ENCODE data around the gene MICAL1.

MICAL1 gene

DNA sequence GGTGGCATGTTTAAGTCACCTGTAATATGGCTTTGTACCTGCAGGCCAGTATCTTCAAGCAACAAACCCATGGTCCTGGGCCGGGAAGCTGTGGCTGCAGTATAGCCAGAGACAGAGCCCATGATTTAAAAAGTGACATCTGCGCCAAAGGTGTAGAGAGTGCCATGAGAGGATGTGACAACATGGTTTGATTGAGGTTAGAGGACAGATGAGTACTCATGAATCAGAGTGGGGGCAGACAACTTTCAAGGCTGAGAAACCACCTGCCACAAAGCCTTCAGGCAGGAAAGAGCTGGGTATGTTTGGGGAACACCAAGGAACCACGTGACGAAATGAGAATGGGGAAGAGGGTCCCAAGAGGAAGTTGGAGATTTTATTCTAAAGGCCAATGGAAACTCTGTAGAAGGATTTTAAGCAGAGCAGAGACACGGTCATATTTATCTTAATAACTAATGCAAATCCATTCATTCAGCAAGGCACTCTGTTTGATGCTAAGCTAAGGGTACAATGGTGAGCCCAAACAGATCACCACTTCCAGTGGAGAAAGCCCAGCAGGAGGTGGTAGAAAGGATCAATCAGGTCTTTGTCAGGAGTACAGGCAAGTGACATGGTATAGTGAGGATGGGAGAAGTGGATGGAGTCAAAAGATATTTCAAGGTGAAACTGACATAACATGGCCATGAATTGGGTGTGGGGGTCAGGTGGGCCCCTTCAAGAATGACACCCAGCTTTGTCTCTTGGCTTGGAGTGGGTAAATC, 3.4 kb upstream of the MICAL1 start:
- Histone ChIP-seq H3K27me3 (ENCODE audit: insufficient read depth, low read depth) (no peaks in the 10 kb centered on the region), H3K9ac (no peak overlapping the region; the same call in 1 of the 2 replicates), H3K4me3 (IDR thresholded peaks at IDR 0.05; ENCODE audit: insufficient read depth, low read depth, low read length) (no peak overlapping the region), H3K27ac (peak overlapping the region; percentile 43), H2AFZ (ENCODE audit: low read depth) (no peak overlapping the region), H3K79me2 (ENCODE audit: insufficient read depth, low read depth) (no peaks in the 10 kb centered on the region), H3K36me3 (ENCODE audit: insufficient read depth) (no peaks in the 10 kb centered on the region), H4K20me1 (ENCODE audit: insufficient read depth) (no peaks in the 10 kb centered on the region), H3K4me2 (peak overlapping the region; percentile 42; the same call in 1 of the 2 replicates), H3K4me1 (ENCODE audit: low read depth, poor library complexity, severe bottlenecking) (peaks cover 49% of the 10 kb centered on the region)
- TF ChIP-seq, protein P1, sequence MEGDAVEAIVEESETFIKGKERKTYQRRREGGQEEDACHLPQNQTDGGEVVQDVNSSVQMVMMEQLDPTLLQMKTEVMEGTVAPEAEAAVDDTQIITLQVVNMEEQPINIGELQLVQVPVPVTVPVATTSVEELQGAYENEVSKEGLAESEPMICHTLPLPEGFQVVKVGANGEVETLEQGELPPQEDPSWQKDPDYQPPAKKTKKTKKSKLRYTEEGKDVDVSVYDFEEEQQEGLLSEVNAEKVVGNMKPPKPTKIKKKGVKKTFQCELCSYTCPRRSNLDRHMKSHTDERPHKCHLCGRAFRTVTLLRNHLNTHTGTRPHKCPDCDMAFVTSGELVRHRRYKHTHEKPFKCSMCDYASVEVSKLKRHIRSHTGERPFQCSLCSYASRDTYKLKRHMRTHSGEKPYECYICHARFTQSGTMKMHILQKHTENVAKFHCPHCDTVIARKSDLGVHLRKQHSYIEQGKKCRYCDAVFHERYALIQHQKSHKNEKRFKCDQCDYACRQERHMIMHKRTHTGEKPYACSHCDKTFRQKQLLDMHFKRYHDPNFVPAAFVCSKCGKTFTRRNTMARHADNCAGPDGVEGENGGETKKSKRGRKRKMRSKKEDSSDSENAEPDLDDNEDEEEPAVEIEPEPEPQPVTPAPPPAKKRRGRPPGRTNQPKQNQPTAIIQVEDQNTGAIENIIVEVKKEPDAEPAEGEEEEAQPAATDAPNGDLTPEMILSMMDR (conservative IDR thresholded peaks at IDR 0.05; ENCODE audit: low read depth, low read length): no peak

- no peak overlapping the region for H3K4me3 ChIP-seq (IDR thresholded peaks at IDR 0.05; ENCODE audit: insufficient read depth, low read depth, low read length)
- TF ChIP-seq, protein P1 (conservative IDR thresholded peaks at IDR 0.05; ENCODE audit: low read depth, low read length): no peak
- H3K4me1 ChIP-seq (ENCODE audit: low read depth, poor library complexity, severe bottlenecking): peaks cover 48% of the 10 kb centered on the region
- H3K9ac ChIP-seq: no peak overlapping the region
- H3K36me3 ChIP-seq (ENCODE audit: insufficient read depth): no peaks in the 10 kb centered on the region
- H3K4me2 ChIP-seq: no peak overlapping the region
- no peaks in the 10 kb centered on the region for H3K27me3 ChIP-seq (ENCODE audit: insufficient read depth, low read depth)
- no peak overlapping the region for H2AFZ ChIP-seq (ENCODE audit: low read depth)
- H3K27ac ChIP-seq: no peak overlapping the region
- no peaks in the 10 kb centered on the region for H4K20me1 ChIP-seq (ENCODE audit: insufficient read depth)
- H3K79me2 ChIP-seq (ENCODE audit: insufficient read depth, low read depth): no peaks in the 10 kb centered on the region
These were observed 2.0 kb upstream of the MICAL1 start for GRCh38 chr6:109457562-109457996.

DNA sequence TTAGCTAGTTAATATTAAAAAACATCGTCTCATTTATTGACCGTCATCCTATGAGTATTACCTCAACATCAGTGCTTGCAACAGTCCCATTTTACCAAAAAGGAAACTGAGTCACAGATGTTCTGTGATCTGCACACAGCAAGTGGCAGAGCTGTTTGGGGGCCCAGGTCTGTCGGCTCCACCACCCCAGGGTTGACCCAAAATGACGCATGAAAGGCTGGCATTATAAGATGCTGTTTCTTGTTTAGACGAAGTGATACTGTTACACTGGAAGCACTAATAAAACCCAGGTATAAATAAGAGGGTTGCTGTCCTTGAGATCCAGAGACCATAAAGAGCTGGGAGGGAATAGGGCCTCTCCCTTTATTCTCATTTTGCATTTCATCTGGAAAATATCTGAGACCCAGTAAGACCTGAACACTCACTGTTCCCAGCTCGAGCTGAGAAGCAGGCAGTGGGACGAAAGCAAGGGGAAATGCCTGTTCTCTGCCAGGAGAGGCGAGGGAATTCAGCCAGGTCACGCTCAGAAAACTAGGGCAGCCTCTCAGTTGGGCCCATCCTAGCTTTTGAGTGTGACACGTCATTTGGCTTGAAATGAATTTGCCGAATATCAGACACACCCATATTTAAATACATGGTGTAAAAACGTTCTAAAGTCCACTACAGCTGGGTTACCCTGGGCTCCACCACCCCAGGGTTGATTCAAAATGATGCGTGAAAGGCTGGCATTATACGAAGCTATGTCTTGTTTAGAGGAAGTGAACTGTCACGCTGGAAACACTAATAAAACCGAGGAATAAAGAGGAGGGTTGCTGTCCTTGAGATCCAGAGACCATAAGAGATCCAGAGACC, 1.4 kb upstream of the MICAL1 start:
- H4K20me1 ChIP-seq (ENCODE audit: insufficient read depth): no peaks in the 10 kb centered on the region
- no peaks in the 10 kb centered on the region for H3K79me2 ChIP-seq (ENCODE audit: insufficient read depth, low read depth)
- H2AFZ ChIP-seq (ENCODE audit: low read depth): no peak overlapping the region
- no peak overlapping the region for H3K4me3 ChIP-seq (IDR thresholded peaks at IDR 0.05; ENCODE audit: insufficient read depth, low read depth, low read length)
- TF ChIP-seq, protein P1 (conservative IDR thresholded peaks at IDR 0.05; ENCODE audit: low read depth, low read length): no peak
- no peak overlapping the region for H3K27ac ChIP-seq
- H3K9ac ChIP-seq: no peak overlapping the region
- no peaks in the 10 kb centered on the region for H3K36me3 ChIP-seq (ENCODE audit: insufficient read depth)
- H3K27me3 ChIP-seq (ENCODE audit: insufficient read depth, low read depth): no peaks in the 10 kb centered on the region
- H3K4me2 ChIP-seq: peak overlapping the region; percentile 82
- H3K4me1 ChIP-seq (ENCODE audit: low read depth, poor library complexity, severe bottlenecking): peaks cover 45% of the 10 kb centered on the region

DNA sequence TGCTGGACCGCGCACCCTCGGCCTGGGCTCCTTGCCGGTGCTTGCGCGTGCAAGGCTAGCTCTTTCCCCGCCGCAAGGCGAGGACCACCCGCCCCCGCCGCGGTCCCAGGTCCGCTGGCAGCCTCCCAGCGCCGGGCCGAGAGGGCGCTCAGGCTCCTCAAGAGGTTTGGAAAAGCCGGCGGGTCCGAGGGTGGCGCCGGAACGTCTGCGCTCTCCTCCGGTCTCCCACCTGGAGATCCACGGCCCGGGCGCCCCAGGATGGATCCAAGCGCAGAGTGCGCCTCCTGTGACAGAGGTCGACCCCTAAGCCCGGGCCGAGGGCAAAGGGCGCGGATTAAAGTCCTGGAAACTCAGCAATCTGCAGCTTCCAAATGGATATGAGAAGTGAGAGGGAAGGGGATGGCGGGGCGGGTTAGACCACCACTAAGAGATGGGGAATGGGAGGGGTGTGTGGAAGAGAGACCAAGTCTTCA, 575 bp upstream of the MICAL1 start:
- Histone ChIP-seq H3K9ac (peak overlapping the region; percentile 25; the same call in 1 of the 2 replicates), H3K27ac (no peak overlapping the region), H3K4me1 (ENCODE audit: low read depth, poor library complexity, severe bottlenecking) (peaks cover 45% of the 10 kb centered on the region), H3K4me2 (peak overlapping the region; percentile 82), H3K27me3 (ENCODE audit: insufficient read depth, low read depth) (no peaks in the 10 kb centered on the region), H2AFZ (ENCODE audit: low read depth) (peak overlapping the region; percentile 33; the same call in 1 of the 2 replicates), H3K36me3 (ENCODE audit: insufficient read depth) (no peaks in the 10 kb centered on the region), H4K20me1 (ENCODE audit: insufficient read depth) (no peaks in the 10 kb centered on the region), H3K4me3 (IDR thresholded peaks at IDR 0.05; ENCODE audit: insufficient read depth, low read depth, low read length) (no peak overlapping the region), H3K79me2 (ENCODE audit: insufficient read depth, low read depth) (no peaks in the 10 kb centered on the region)
- TF ChIP-seq, protein P1 (conservative IDR thresholded peaks at IDR 0.05; ENCODE audit: low read depth, low read length): no peak
